Occipital lobe (tissue), 2 donors: Measurements from ENCODE around the gene SH3D19. TPM values are rescaled to one million over a fixed set of nuclear protein-coding genes. Genes with fewer than 3 reads are reported as not detected.

ENCODE experiments used
- DNase-seq: peaks from one replicate; lab custom pipeline; 2025; lab: John Stamatoyannopoulos, UW
- total RNA-seq: library from RNA; depleted of rRNA; stranded (reverse); fragments of >200 nt; gene quantifications from one replicate; pipeline ENCODE4 v1.2.3, GENCODE V29; 2014

Gene SH3D19
- total RNA-seq, 1 donor from 2014 or later = 5.5 TPM

DNA sequence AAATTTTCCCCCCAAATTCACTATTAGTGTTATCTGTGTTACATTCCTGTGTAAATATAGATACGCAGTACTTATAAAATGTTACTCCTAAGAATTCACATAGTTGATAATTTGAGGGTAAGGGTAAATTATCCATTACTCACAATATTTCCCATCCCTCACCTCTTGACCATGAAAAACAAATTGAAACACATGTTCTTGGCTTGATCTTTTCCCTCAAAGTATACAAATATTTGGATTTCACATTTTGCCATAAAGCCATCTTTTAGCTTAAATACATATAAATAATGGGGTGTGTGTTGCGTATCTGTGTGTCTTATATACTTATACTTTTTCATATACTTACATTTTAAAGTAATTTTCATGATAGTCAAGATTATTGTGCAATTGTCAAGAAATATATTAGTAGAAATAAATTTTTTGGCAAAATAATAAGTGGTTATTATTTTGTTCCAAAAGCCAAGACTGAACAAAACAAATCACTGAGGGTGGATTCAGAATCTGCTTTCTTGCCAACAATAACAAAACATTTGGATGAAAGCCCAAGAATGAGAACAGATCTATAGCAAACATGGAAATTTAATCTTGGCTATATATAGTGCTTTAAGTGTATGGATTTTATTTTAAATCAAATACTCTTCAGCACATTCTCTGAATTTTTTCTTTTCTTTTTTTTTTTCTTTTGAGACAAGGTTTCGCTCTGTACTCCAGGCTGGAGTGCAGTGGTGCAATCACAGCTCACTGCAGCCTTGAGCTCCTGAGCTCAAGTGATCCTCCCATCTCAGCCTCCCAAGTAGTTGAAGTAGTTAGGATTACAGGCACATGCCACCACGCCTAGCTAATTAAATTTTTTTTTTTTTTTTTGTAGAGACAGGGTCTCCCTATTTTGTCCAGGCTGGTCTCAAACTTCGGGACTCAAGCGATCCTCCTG, 97.0 kb downstream of the SH3D19 start:
- no peak for DNase-seq

DNA sequence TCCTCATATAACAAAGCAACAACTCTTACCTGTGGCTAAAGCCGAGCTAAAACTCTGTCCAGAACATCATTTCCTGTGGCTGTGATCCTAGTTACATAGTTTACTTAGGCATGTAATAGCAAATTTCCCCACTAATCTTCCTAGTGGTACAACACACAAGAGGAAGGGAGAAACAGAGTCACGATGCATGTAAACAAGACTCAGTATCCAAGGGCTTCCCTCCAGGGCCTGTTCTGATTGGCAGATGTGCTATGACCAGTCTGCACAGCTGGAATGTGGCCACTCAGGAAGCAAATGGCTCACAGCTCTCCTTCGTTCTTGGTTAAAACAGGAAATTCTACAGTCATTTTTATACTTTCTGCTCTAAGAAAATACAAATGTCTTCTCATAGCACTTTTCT, 97.7 kb downstream of the SH3D19 start:
- DNase-seq = no peak

DNA sequence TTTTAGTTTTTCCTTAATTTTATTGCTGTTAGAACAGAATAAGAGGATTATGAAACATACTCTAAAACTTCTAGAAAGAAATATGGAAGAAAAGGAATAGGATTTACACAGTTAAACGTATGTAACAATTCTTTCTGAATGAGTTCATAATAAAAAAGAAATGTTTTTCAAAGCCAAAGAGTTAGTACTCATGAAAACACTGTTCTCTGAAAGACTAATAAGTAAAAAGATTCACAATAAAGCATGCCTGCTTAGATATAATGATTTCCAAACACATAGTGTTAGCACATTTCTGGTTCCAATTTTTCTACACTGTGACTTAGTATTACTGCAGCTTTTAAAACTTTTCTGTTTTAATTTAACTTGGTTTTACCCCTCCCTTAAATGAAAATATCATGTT, 98.2 kb downstream of the SH3D19 start:
- DNase-seq = no peak

DNA sequence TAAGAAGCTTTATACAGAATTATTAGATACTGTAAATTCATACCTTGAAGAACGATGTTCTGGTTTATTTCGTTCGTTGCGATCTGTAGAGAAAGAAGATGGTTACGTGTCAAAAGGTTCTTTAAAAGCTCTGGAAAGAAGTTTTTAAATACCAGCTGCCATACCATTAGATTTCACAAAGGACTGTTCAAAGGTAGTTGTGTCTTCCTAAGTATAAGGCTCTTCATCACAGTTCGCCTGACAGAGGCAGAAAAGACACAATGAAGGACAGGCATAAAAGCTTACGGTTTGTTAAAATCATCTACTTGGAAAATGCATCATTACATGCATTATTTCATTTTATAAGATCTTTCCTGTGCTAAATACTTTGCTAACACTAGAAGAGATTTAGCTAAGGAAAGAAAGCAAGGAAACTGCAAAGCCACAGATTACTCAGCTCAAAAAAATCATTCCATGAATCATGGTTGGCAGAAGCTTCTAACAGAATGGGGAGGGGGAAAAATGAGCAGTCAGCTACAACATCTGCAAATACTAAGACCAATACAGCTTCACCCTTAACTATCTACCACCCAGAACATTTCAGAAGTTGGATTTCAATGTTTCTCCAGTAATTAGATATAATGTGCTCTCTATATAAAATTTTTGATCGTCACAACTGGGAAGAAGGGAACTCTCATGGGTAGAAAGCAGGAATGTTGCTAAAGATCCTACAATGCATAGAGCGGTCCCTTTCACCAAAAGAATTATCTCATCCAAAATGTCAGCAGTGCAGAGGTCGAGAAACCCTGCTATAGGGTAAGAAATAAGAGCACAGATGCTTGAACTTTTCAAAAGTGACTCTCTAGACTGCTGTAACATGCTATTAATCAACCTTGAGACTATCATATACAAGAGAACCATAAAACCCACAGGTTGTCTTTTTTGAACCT, 99.1 kb downstream of the SH3D19 start:
- DNase-seq = no peak

DNA sequence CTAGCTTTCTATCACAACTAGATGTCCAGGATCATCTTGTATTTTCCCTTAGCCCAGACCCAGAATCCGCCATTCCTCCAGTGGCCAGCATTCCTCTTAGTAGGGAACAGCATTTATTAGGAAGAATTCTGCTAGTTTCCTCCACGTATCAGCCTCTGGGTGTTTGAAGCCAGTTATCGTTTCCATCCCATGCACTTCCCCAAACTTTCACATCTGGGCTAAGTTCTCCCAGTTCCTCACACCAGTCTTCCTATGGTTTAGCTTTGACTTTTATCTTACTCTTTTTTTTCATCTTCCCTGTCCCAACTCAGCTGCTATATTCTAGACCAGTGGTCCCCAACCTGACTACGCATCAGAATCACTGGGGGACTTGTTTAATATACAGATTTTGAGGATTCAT, 101.9 kb downstream of the SH3D19 start:
- no peak for DNase-seq

DNA sequence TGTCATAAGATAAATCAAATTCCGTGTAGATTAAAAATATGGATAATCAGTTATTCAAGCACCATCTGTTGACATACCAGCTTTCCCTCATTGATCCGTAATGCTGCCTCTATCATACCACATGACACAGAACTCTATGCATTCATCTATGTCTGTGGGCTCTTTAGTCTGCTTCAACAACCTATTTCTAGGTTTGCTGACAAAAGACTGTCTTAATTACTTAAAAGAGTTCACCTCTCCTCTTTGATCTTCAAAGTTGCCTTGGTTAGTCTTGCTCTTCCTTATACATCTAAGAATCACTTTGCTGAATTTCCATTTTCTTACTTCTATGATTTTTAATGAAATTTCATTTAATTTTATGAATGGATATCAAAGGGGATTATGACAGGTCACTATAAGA, 105.5 kb downstream of the SH3D19 start:
- DNase-seq = no peak

DNA sequence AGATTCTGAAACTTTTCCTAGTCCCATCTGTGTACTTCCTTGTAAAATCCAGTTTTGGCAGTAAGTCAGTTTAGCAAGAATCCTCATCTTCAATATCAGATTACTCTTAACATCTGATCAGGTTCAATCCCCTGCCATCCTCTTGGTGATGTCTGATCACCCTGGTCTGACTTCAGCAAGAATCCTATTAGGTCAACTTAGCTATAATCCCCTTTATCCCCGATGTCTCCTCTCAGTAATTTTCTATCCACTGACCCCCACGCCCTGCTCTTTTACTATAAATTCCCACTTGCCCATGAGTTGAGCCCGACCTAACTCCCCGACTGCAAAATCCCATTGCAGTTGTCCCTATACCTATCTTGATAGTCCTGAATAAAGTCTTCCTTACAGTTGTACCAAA, 106.3 kb downstream of the SH3D19 start:
- no peak for DNase-seq

DNA sequence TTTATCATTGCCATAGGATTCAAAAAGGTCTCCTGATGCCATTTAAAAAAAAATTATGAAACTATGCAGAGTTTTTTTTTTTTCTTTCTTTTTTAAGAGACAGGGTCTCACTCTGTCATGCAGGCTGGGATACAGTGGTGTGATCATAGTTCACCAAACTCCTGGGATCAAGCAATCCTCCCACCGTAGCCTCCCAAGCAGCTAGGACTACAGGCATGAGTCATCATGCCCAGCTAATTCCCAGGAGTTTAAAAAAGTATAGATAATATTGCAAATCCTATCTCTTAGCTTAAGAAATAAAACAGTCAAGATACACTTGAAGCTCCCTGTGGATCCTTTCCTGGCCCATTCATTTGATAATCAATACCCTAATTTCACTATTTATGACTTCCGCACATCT, 107.1 kb downstream of the SH3D19 start:
- DNase-seq = no peak

DNA sequence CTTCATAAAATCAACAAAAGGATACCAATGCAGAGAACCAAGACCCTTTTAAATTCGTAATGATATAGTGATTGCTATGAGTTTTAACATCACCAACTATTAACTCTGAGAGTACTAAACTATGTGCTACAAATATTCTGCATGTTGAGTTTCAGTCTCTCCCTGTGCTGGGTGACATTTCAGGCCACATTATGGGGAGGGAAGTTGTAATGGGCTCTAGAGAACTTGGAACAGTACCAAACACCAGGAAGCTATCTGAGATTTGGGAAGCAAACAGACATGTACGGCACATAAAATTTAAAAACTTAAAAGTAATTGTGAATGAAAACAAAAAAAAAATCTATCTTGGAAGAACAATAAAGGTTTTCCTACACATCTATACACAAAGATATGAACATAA, 108.1 kb downstream of the SH3D19 start:
- no peak for DNase-seq

DNA sequence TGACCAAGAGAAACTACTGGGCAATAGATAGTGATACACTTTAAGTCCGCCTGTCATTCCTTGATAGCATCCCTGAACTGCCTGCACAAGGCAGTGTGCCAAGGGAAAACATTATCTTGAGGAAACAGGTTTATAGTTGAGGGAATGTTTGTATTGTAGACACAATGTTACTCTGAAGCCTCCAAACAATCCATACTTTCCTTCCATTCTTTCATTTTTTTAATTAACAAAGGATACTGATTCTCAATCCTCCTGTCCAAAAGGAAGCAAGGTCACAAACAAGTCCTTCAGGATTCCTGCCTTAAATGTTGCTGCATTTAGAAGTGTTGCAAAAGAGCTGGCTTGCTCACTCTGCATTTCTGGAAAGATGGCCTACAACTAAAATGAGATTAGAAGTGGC, 110.1 kb downstream of the SH3D19 start:
- DNase-seq = no peak

DNA sequence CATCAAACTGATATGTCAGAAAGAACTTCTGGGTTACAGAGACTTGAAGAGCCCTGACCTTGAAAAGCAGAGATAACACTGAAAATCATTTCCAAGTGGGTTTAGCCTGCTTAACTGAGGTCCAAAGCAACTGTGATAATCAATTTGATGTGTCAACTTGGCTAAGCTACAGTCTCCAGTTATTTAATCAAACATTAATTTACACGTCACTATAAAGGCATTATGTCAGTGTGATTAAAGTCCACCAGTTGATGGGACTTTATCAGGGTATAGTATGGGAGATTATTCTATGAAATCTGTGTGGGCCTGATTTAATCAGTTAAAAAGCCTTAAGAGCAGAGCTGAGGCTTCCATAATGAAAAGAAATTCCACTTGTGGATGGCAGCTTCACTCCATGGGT, 117.5 kb downstream of the SH3D19 start:
- DNase-seq = no peak

DNA sequence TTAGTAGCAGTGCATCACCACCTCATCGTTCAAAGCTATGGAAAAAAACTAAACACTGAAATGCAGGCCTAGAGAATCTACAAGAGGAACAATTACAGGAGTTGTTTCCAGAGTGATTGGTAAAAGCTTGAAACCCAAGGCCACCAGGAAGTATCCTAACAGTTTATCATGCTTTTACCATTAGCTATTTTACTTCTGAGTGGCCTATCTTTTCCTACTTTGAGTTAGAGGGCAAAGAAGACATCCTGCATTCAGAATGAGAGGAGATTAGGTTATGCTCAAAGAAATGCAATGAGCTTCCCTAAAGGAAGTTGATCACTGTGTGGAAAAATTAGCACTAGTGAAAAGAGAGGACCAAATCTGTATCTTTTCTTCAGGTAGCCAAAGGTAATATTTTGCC, 118.2 kb downstream of the SH3D19 start:
- no peak for DNase-seq

DNA sequence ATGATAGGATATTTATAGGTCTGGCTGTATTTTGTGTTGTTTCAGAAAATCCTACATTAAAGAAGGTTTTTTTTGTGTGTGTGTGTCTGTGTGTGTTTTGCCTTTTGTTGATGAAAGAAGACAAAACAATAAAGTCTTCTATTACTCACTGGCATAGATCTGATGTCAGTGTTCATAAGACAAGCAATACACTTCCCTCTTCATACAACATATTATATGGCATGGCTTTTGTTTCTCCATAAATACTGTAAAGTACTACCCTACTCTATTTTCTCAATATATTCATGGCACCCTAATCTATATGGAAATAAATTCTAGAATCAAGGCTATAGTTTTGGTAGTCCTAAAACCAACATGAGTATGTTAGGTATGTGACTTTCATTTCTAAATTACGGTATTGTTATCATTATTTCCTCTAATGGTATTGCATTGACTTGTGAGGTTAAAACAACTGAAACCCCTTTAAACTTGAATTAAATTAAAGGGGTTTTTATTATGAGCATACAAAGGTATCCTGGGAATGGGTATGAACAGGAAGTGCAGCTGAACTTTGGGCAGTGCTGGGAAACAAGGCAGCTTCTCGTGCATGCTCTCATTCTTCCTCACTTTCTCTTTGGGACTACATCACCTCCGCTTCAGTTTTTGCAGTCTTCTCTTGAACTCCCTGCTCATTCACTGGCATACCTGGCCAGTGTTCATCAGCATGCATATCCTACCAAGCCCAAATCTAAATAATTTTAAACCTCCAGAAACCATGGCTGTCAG, 119.0 kb downstream of the SH3D19 start:
- no peak for DNase-seq

DNA sequence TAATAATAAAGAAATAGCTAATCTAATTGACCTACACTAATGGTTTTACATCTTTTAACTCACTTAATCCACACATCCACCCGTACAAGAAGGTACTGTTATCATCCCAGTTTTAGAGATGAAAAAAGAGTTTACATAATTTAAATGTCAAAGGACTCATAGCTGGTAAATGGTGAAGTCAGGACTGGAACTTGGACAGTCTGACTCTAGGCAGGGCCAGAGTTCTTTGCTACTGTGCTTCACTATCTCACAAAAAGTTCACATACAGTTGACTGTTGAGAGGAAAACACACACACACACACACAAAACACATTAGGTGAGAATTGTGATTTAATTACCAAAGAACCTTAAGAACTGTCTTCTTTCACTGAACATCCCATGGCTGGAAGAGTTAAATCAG, 119.7 kb downstream of the SH3D19 start:
- no peak for DNase-seq

DNA sequence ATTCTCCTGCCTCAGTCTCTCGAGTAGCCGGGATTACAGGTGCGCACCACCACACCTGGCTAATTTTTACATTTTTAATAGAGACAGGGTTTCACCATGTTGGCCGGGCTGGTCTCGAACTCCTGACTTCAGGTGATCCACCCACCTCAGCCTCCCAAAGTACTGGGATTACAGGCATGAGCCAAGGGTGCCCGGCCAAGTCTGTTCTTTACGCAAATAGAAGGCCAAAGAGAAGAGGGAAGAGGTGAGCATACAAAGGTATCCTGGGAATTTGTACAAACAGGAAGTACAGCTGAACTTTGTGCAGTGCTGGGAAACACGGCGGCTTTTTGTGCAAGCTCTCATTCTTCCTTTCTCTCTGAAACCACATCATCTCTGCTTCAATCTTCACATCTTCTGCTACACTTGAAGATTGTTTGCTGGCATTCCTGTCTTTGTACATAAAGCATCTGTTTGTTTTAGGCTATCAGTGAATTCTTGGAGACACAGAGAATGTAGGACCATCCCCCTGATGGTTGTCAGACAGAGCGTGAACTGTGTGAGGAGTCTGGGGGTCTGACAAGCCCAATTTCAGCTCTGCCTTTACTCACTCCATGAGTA, 120.4 kb downstream of the SH3D19 start:
- no peak for DNase-seq

DNA sequence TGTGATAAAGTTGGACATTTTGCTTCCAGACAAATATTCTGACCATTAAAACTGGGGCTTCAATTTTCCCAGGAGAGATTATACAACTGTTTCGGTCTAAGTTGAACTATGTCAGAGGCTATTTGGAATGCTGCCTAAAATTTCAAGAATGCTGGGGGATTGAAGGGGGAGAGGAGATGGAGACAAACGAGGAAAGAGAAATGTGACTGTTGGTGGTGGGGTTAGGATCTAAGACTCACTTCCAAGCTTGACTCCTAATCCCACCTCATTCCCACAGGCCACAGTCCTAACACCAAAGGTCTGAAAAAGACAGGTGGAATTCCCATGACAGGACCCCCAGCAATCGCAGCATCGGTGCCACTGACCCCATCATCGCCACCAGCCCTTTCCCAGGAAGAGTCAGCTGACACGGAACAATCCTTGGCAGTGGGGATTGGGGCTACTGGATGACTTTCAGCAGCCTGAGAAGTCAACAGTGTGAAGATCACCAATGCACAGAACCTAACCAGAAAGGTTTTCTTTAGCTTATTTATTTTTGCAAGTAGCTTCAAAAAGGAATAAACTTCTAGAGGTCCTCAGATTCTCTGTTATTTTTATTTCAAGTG, 122.5 kb downstream of the SH3D19 start:
- no peak for DNase-seq

DNA sequence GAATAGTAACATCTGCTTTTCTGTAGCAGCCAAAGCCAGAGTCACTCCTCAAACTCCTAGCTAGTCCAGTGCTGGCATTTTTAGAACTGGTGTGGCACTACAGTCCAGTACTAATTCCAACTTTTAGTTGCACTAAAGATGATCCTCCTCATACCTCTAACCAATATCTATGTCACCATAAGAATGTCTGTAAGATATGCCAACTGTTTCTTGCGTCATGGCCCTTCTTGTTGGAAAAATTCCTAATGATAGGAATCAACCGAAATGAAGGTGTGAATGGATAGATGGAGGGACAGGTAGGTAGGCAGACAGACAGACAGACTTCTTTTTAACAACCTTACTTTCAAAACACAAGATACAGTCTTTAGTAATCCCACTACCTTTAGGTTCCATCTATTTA, 123.0 kb downstream of the SH3D19 start:
- no peak for DNase-seq

DNA sequence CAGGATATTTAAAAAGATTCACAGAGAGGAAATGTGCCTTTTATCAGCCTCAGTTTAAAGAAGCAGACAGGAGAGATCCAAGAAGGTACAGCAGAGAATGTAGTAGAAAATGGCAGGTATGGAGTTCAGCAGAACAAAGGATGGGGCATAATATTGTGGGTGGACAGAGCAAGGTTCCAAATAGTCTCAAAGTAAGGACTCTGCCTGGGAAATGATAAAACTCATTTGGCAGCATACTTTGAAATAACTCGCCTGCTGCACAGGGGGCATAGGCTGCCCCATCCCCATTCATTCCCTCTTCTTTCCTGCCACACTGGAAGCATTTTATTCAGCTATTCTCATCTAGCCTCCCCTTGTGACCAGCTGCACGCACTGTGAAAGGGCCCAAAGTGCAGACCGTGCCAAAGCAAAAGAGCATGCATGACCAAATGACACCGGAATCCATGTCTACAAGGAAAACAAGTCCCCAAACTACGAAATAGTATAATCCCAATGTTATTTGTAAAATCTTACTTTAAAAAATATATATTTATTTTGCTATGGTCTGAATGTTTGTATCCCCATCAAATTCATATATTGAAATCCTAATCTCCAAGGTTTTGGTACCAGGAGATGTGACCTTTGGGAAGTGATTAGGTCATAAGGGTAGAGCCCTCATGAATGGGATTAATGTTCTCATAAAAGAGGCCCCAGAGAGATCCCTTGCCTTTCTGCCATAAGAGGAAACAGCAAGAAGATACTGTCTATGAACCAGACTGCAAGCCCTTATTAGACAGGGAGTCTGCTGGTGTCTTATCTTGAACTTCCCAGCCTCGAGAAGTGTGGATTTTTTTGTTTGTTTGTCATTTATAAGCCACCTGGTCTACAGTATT, 125.8 kb downstream of the SH3D19 start:
- DNase-seq = peak; percentile 55

DNA sequence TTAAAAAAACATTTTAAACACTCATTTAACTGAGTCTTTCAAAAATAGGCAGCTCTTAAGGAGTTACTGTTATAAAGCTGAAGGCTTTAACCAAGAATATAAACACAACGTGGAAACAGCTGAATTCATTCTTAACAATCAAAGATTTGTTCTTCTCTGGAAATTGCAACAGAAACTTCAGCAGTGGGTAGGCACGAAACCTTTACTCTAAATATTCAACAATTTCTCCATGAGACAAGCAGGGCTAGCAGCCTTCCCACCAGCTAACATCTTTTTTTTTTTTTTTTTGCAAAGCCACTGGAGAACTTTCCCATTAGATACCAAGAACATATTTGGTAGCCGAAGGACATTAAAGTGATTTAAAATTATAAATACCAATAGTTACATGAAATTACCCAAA, 126.7 kb downstream of the SH3D19 start:
- no peak for DNase-seq

DNA sequence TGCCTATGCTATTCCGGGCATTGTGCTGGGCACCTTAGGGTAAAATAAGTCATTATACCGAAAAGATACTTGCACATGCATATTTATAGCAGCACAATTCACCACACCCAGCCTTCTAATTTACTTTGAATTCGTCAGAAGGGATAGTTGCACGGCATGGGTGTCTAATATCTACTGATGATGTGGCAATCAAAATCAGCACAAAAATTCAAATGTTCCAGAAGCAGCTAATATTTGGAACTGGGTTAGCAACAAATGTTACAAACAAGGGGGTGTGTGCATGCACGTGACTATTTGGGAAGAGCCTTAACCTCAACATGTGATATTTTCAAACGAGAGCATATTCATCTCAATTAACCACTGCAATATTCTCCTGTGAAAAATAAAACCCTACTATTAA, 128.2 kb downstream of the SH3D19 start:
- no peak for DNase-seq
